ENCODE results near the gene GSTM3. TPM values are rescaled to one million over a fixed set of nuclear protein-coding genes. Genes with fewer than 3 reads are reported as not detected.

The GSTM3 gene
- polyA plus RNA-seq, 1 donor (not counting 4 experiments of a cell fraction or from before 2014, with no cell fraction given): 113 TPM

GRCh38 chr1:109764561-109765482 is 24.0 kb upstream of the GSTM3 start:
- dilution Hi-C loops (cut with MboI; ENCODE audit: extremely low pct_ligation_motif_present, low sequenced_read_pairs): no loop called here
- Histone ChIP-seq H3K4me3 (ENCODE audit: control insufficient read depth in 2 of 3, extremely low read depth in 1 of 3, insufficient read depth in 2 of 3, low read depth in 1 of 3, low read length in 3 of 3) (no peak overlapping the region), H3K9me1 (ENCODE audit: control insufficient read depth, extremely low read depth, insufficient read depth, low read length) (no peaks in the 10 kb centered on the region), H3K9me3 (ENCODE audit: control insufficient read depth, low read depth, low read length) (no peaks in the 10 kb centered on the region), H3K36me3 (ENCODE audit: control insufficient read depth in 2 of 2, extremely low read depth in 1 of 2, insufficient read depth in 2 of 2, low read length in 2 of 2) (no peaks in the 10 kb centered on the region), H4K20me1 (ENCODE audit: control insufficient read depth, extremely low read depth, insufficient read depth, low read length) (no peaks in the 10 kb centered on the region), H3K9ac (ENCODE audit: control insufficient read depth, extremely low read depth, insufficient read depth, low read length) (no peak overlapping the region), H2AFZ (ENCODE audit: control insufficient read depth, low read length) (no peak overlapping the region), H3K4me1 (ENCODE audit: control insufficient read depth, extremely low read depth, insufficient read depth, low read length) (no peaks in the 10 kb centered on the region), H3K27ac (ENCODE audit: control insufficient read depth, insufficient read depth, low read length) (no peak overlapping the region), H3K4me2 (ENCODE audit: control insufficient read depth, extremely low read depth, insufficient read depth, low read depth, low read length) (no peak overlapping the region), H3K79me2 (ENCODE audit: control insufficient read depth, insufficient read depth, low read length) (no peaks in the 10 kb centered on the region), H3K27me3 (ENCODE audit: control insufficient read depth, extremely low read depth, insufficient read depth, low read length) (peaks cover 4% of the 10 kb centered on the region)
- FAIRE-seq (no peak), DNase-seq (ENCODE audit: low read depth, low spot score) (no peak)
- no peak for TF ChIP-seq CTCF (optimal IDR thresholded peaks at IDR 0.05 in 1 of 3, IDR thresholded peaks at IDR 0.05 in 1 of 3, conservative IDR thresholded peaks at IDR 0.05 in 1 of 3; ENCODE audit: extremely low read depth in 1 of 3, insufficient read depth in 2 of 3, low read length in 3 of 3)
- no peak for TF ChIP-seq EZH2 (IDR thresholded peaks at IDR 0.05; ENCODE audit: low read length)

GRCh38 chr1:109763646-109764415 is 23.0 kb upstream of the GSTM3 start, which contains the start of gene EPS8L3:
Gene EPS8L3 (minus strand): TSS chr1:109763923. CDS start chr1:109761749, 2,174 bp downstream.
- no peak within 1 kb of the TSS for H2AFZ ChIP-seq (ENCODE audit: control insufficient read depth, low read length)
- DNase-seq (ENCODE audit: low read depth, low spot score) (no peak), FAIRE-seq (no peak)
- H3K9me1 ChIP-seq (ENCODE audit: control insufficient read depth, extremely low read depth, insufficient read depth, low read length): no peaks in the 10 kb centered on the region
- no peaks in the 10 kb centered on the region for H3K79me2 ChIP-seq (ENCODE audit: control insufficient read depth, insufficient read depth, low read length)
- no peak within 1 kb of the TSS for H3K27ac ChIP-seq (ENCODE audit: control insufficient read depth, insufficient read depth, low read length)
- H3K4me2 ChIP-seq (ENCODE audit: control insufficient read depth, extremely low read depth, insufficient read depth, low read depth, low read length): no peak within 1 kb of the TSS
- H3K9me3 ChIP-seq (ENCODE audit: control insufficient read depth, low read depth, low read length): no peaks in the 10 kb centered on the region
- H4K20me1 ChIP-seq (ENCODE audit: control insufficient read depth, extremely low read depth, insufficient read depth, low read length): no peaks in the 10 kb centered on the region
- no peaks in the 10 kb centered on the region for H3K4me1 ChIP-seq (ENCODE audit: control insufficient read depth, extremely low read depth, insufficient read depth, low read length)
- no peaks in the 10 kb centered on the region for H3K36me3 ChIP-seq (ENCODE audit: control insufficient read depth in 2 of 2, extremely low read depth in 1 of 2, insufficient read depth in 2 of 2, low read length in 2 of 2)
- no peak within 1 kb of the TSS for H3K4me3 ChIP-seq (ENCODE audit: control insufficient read depth in 2 of 3, extremely low read depth in 1 of 3, insufficient read depth in 2 of 3, low read depth in 1 of 3, low read length in 3 of 3)
- no peak for TF ChIP-seq CTCF (optimal IDR thresholded peaks at IDR 0.05 in 1 of 3, IDR thresholded peaks at IDR 0.05 in 1 of 3, conservative IDR thresholded peaks at IDR 0.05 in 1 of 3; ENCODE audit: extremely low read depth in 1 of 3, insufficient read depth in 2 of 3, low read length in 3 of 3)
- no peak for TF ChIP-seq EZH2 (IDR thresholded peaks at IDR 0.05; ENCODE audit: low read length)
- H3K9ac ChIP-seq (ENCODE audit: control insufficient read depth, extremely low read depth, insufficient read depth, low read length): no peak within 1 kb of the TSS
- dilution Hi-C loops (cut with MboI; ENCODE audit: extremely low pct_ligation_motif_present, low sequenced_read_pairs): no loop called here
- H3K27me3 ChIP-seq (ENCODE audit: control insufficient read depth, extremely low read depth, insufficient read depth, low read length): peaks cover 4% of the 10 kb centered on the region

All from keratinocyte (primary cell).